Mesenchymal stem cell (in vitro differentiated cells and primary cell): ENCODE data around the gene OTULIN.

ENCODE experiments used
- DNase-seq: peaks from one replicate; pipeline ENCODE4 v3.0.0-alpha.2; 2013
- H2AFZ ChIP-seq: one replicate; pipeline ENCODE4 v1.6.1; 2013; ENCODE audit warnings: low read depth, mild to moderate bottlenecking, control low read depth, inconsistent platforms, low read length, moderate library complexity
- H2AK5ac ChIP-seq: 2 replicates; pipeline ENCODE4 v1.6.1; 2013; ENCODE audit warnings: low read length, moderate library complexity, mild to moderate bottlenecking, inconsistent platforms; ENCODE audit not compliant: severe bottlenecking
- H2BK120ac ChIP-seq: one replicate; pipeline ENCODE4 v1.6.1; 2013; ENCODE audit warnings: low read depth, mild to moderate bottlenecking, inconsistent platforms, low read length, moderate library complexity
- H2BK12ac ChIP-seq, 2 experiments: one replicate each; pipeline ENCODE4 v1.6.1; 2013; ENCODE audit warnings: inconsistent platforms in 2 of 2, low read length in 2 of 2, mild to moderate bottlenecking in 2 of 2, moderate library complexity in 2 of 2, control low read depth in 1 of 2
- H2BK15ac ChIP-seq: one replicate; pipeline ENCODE4 v1.6.1; 2013; ENCODE audit warnings: mild to moderate bottlenecking, low read depth, inconsistent platforms; ENCODE audit not compliant: poor library complexity, severe bottlenecking
- H2BK5ac ChIP-seq: 2 replicates; pipeline ENCODE4 v1.6.1; 2013; ENCODE audit warnings: low read depth, mild to moderate bottlenecking, low read length, control low read depth, inconsistent platforms; ENCODE audit not compliant: poor library complexity, severe bottlenecking
- H3K14ac ChIP-seq, 2 experiments: one replicate each; pipeline ENCODE4 v1.6.1; 2013; ENCODE audit warnings: inconsistent platforms in 2 of 2, low read length in 2 of 2, control low read depth in 1 of 2, mild to moderate bottlenecking in 1 of 2, moderate library complexity in 1 of 2
- H3K18ac ChIP-seq, 2 experiments: one replicate each; pipeline ENCODE4 v1.6.1; 2013; ENCODE audit warnings: inconsistent platforms in 2 of 2, low read length in 2 of 2, control low read depth in 1 of 2, low read depth in 1 of 2, mild to moderate bottlenecking in 1 of 2
- H3K23ac ChIP-seq, 2 experiments: one replicate each; pipeline ENCODE4 v1.6.1; 2013; ENCODE audit warnings: inconsistent platforms in 2 of 2, low read length in 2 of 2, mild to moderate bottlenecking in 2 of 2, moderate library complexity in 2 of 2, control low read depth in 1 of 2
- H3K27ac ChIP-seq: 2 replicates; pipeline ENCODE4 v1.5.1; 2013; ENCODE audit warnings: mild to moderate bottlenecking, moderate library complexity, low read length, control low read depth, inconsistent platforms; ENCODE audit not compliant: poor library complexity, severe bottlenecking
- H3K27me3 ChIP-seq, 2 experiments: 2 replicates each; pipeline versions ENCODE4 v1.6.1 to v1.7.0; 2013; ENCODE audit warnings: low read length in 2 of 2, mild to moderate bottlenecking in 2 of 2, moderate library complexity in 2 of 2, control low read depth in 1 of 2, inconsistent platforms in 1 of 2; ENCODE audit not compliant: control insufficient read depth in 1 of 2, insufficient read depth in 1 of 2
- H3K36me3 ChIP-seq, 2 experiments: 2 replicates each; pipeline versions ENCODE4 v1.6.1 to v1.7.0; 2013; ENCODE audit warnings: low read length in 2 of 2, control low read depth in 1 of 2, inconsistent platforms in 1 of 2, low read depth in 1 of 2, mild to moderate bottlenecking in 1 of 2; ENCODE audit not compliant: insufficient read depth in 2 of 2, control insufficient read depth in 1 of 2
- H3K4ac ChIP-seq, 2 experiments: one replicate each; pipeline ENCODE4 v1.6.1; 2013; ENCODE audit warnings: inconsistent platforms in 2 of 2, low read length in 2 of 2, mild to moderate bottlenecking in 2 of 2, moderate library complexity in 2 of 2, control low read depth in 1 of 2, low read depth in 1 of 2
- H3K4me1 ChIP-seq: 2 replicates; pipeline ENCODE4 v1.6.1; 2013; ENCODE audit warnings: low read depth, low read length, control low read depth; ENCODE audit not compliant: control insufficient read depth, insufficient read depth
- H3K4me2 ChIP-seq: 2 replicates; pipeline ENCODE4 v1.6.1; 2013; ENCODE audit warnings: low read length, mild to moderate bottlenecking, inconsistent platforms; ENCODE audit not compliant: poor library complexity, severe bottlenecking
- H3K4me3 ChIP-seq, 2 experiments: 2 replicates each; pipeline versions ENCODE4 v1.5.1 to v1.7.0; 2013; ENCODE audit warnings: low read length in 2 of 2, mild to moderate bottlenecking in 2 of 2, control low read depth in 1 of 2, low read depth in 1 of 2; ENCODE audit not compliant: insufficient read depth in 1 of 2
- H3K79me1 ChIP-seq: replicated peaks from 2 replicates; pipeline ENCODE4 v1.6.1; 2013; ENCODE audit warnings: mild to moderate bottlenecking, control low read depth, low read length, inconsistent platforms; ENCODE audit not compliant: poor library complexity, severe bottlenecking
- H3K9ac ChIP-seq: 2 replicates; pipeline ENCODE4 v1.7.0; 2013; ENCODE audit warnings: mild to moderate bottlenecking, low read length, moderate library complexity
- H3K9me3 ChIP-seq: 2 replicates; pipeline ENCODE4 v1.7.0; 2013; ENCODE audit warnings: mild to moderate bottlenecking, low read length; ENCODE audit not compliant: control insufficient read depth
- H4K8ac ChIP-seq: one replicate; pipeline ENCODE4 v1.6.1; 2013; ENCODE audit warnings: inconsistent platforms, mild to moderate bottlenecking, low read length, moderate library complexity
- H4K91ac ChIP-seq: one replicate; pipeline ENCODE4 v1.6.1; 2013; ENCODE audit warnings: mild to moderate bottlenecking, low read length, inconsistent platforms
- WGBS: methylation state at CpG from one replicate; pipeline ENCODE4 v1.1.7; 2013; ENCODE audit warnings: mixed read lengths; 5-methylcytosine and 5-hydroxymethylcytosine counted together

OTULIN gene

DNA sequence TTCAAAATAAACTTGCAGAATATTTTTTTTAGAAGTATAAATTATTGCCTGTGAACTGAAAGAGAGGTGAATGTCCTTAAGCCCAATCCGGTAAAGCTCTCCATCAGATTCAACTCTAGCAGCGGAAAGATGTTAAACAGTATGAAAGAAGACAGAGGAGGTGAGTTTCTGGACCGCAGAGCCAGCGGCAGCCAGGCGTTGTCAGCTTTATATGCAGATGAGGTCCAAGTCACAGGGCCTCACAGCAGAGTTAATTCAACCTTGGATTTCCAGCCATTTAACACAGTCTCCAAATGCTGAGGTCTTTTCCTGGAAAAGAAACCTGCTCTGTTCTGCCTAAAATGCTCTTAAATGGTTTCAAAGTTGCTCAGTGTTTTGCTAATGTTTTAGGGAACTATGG lies 75.5 kb downstream of the OTULIN start:
- H3K4ac ChIP-seq = no peak overlapping the region
- no peak overlapping the region for H3K4me2 ChIP-seq
- H3K18ac ChIP-seq = peak overlapping the region in 1 of 2 experiments; percentile 48
- H2BK12ac ChIP-seq = no peak overlapping the region
- H2BK15ac ChIP-seq = no peak overlapping the region
- peaks cover 2% of the 10 kb centered on the region for H3K4me1 ChIP-seq
- no peak overlapping the region for H2BK5ac ChIP-seq
- H3K14ac ChIP-seq = no peak overlapping the region
- H3K27ac ChIP-seq = no peak overlapping the region
- H2AFZ ChIP-seq = no peak overlapping the region
- H3K79me1 ChIP-seq = no peaks in the 10 kb centered on the region
- H2AK5ac ChIP-seq = no peak overlapping the region
- H2BK120ac ChIP-seq = no peak overlapping the region
- H3K36me3 ChIP-seq = peaks cover 3 to 72% of the 10 kb centered on the region in 2 experiments
- no peak overlapping the region for H4K8ac ChIP-seq
- WGBS = 96% methylated on average over 5 of the region's 5 CpGs
- no peaks in the 10 kb centered on the region for H3K27me3 ChIP-seq
- no peak overlapping the region for H3K23ac ChIP-seq
- H4K91ac ChIP-seq = no peak overlapping the region
- no peaks in the 10 kb centered on the region for H3K9me3 ChIP-seq
- DNase-seq = no peak
- no peak overlapping the region for H3K4me3 ChIP-seq
- H3K9ac ChIP-seq = peak overlapping the region; percentile 25

- peaks cover 2% of the 10 kb centered on the region for H3K4me1 ChIP-seq
- no peak overlapping the region for H2BK12ac ChIP-seq
- no peak overlapping the region for H4K91ac ChIP-seq
- no peaks in the 10 kb centered on the region for H3K27me3 ChIP-seq
- no peak overlapping the region for H3K9ac ChIP-seq
- H3K9me3 ChIP-seq = no peaks in the 10 kb centered on the region
- H2BK15ac ChIP-seq = no peak overlapping the region
- H3K23ac ChIP-seq = no peak overlapping the region
- WGBS = 96% methylated on average over 13 of the region's 13 CpGs
- no peak overlapping the region for H3K18ac ChIP-seq
- no peak overlapping the region for H2AFZ ChIP-seq
- no peak for DNase-seq
- H3K4ac ChIP-seq = no peak overlapping the region
- no peaks in the 10 kb centered on the region for H3K79me1 ChIP-seq
- no peak overlapping the region for H2BK5ac ChIP-seq
- H2BK120ac ChIP-seq = no peak overlapping the region
- no peak overlapping the region for H4K8ac ChIP-seq
- H3K4me3 ChIP-seq = no peak overlapping the region
- no peak overlapping the region for H3K14ac ChIP-seq
- peaks cover 6 to 81% of the 10 kb centered on the region in 2 experiments for H3K36me3 ChIP-seq
- H3K27ac ChIP-seq = no peak overlapping the region
- H2AK5ac ChIP-seq = no peak overlapping the region
- H3K4me2 ChIP-seq = no peak overlapping the region
These were observed 76.6 kb downstream of the OTULIN start for GRCh38 chr5:14741131-14741530.

DNA sequence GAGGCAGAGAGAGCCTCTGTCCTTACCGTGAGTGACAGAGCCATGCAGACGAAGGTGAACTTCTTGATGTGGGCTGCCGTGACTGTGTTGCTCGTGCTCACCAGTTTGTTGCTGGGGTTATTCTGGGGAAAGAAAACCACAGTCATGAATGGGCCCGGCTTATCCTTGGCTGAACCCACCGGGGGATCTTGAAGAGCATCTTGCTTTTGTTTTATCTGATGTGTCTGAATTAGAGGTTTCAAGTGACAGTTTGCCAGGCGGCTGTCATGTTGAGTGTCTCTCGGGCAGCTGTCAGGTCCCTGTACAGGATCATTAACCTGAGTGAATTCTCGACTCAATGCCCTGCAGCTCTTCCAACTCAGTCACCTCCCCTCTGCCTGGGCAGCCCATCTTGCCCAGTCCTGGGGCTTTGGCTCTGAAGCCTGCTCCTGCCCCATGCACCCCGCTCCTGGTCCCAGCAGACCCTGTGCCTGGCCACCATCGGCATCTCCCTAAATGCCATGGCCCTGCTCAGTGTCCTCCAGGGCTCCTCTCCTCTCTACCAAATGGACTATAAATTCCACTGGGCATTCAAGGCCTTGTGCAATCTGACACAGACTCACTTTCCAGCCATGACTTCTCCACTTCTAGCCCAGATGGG lies 77.4 kb downstream of the OTULIN start:
- no peak overlapping the region for H3K4me2 ChIP-seq
- H4K91ac ChIP-seq = no peak overlapping the region
- no peak overlapping the region for H3K4me3 ChIP-seq
- peaks cover 2% of the 10 kb centered on the region for H3K4me1 ChIP-seq
- WGBS = 94% methylated on average over 11 of the region's 11 CpGs
- no peak for DNase-seq
- H2AFZ ChIP-seq = no peak overlapping the region
- no peak overlapping the region for H3K23ac ChIP-seq
- no peak overlapping the region for H2AK5ac ChIP-seq
- no peaks in the 10 kb centered on the region for H3K9me3 ChIP-seq
- H2BK120ac ChIP-seq = no peak overlapping the region
- H3K36me3 ChIP-seq = peaks cover 6 to 82% of the 10 kb centered on the region in 2 experiments
- H2BK5ac ChIP-seq = no peak overlapping the region
- H3K14ac ChIP-seq = no peak overlapping the region
- H4K8ac ChIP-seq = no peak overlapping the region
- H2BK12ac ChIP-seq = no peak overlapping the region
- no peaks in the 10 kb centered on the region for H3K79me1 ChIP-seq
- H3K18ac ChIP-seq = no peak overlapping the region
- H2BK15ac ChIP-seq = no peak overlapping the region
- no peak overlapping the region for H3K27ac ChIP-seq
- no peak overlapping the region for H3K9ac ChIP-seq
- H3K4ac ChIP-seq = no peak overlapping the region
- no peaks in the 10 kb centered on the region for H3K27me3 ChIP-seq

DNA sequence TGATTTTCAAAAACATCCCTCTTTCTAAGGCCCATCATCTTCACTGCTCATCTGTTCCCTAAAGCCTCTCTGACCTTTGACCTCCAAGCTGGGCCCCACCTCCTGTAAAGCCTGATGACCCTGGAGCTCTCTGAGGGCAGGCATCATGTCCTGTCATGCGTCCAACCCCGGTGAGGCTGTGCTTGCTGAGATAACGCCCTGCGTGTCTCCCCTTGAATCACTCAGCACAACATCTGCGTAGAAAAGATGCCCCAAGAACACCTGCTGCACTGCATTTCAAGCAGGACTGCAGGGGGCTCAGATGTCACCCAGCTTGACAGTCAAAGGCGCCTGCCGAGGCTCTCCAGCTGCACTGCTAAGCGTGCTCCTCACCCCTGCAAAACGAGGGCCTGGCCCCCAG lies 78.0 kb downstream of the OTULIN start:
- H2BK120ac ChIP-seq = no peak overlapping the region
- DNase-seq = no peak

More for the DNA sequence above, 78.0 kb downstream of the OTULIN start:
- 83% methylated on average over 9 of the region's 9 CpGs for WGBS
- Histone ChIP-seq H3K18ac (no peak overlapping the region), H3K14ac (no peak overlapping the region), H3K79me1 (no peaks in the 10 kb centered on the region), H3K27me3 (no peaks in the 10 kb centered on the region), H4K8ac (no peak overlapping the region), H3K9ac (no peak overlapping the region), H2BK12ac (no peak overlapping the region), H2BK5ac (no peak overlapping the region), H2AK5ac (no peak overlapping the region), H3K4me2 (no peak overlapping the region), H2BK15ac (no peak overlapping the region), H3K36me3 (peaks cover 3 to 82% of the 10 kb centered on the region in 2 experiments), H4K91ac (no peak overlapping the region), H3K23ac (no peak overlapping the region), H3K4me1 (peaks cover 2% of the 10 kb centered on the region), H3K4me3 (no peak overlapping the region), H2AFZ (no peak overlapping the region), H3K4ac (no peak overlapping the region), H3K27ac (no peak overlapping the region), H3K9me3 (no peaks in the 10 kb centered on the region)
